NK-92 treated with Interleukin-12 subunit alpha and Interleukin-12 subunit beta, amount 100 ng/mL, for 24 hours (cell line): ENCODE measurements around the gene LTBP3.

Experiments used
- DNase-seq: peaks from one replicate; lab custom pipeline; 2025; lab: John Stamatoyannopoulos, UW

LTBP3 gene

DNA sequence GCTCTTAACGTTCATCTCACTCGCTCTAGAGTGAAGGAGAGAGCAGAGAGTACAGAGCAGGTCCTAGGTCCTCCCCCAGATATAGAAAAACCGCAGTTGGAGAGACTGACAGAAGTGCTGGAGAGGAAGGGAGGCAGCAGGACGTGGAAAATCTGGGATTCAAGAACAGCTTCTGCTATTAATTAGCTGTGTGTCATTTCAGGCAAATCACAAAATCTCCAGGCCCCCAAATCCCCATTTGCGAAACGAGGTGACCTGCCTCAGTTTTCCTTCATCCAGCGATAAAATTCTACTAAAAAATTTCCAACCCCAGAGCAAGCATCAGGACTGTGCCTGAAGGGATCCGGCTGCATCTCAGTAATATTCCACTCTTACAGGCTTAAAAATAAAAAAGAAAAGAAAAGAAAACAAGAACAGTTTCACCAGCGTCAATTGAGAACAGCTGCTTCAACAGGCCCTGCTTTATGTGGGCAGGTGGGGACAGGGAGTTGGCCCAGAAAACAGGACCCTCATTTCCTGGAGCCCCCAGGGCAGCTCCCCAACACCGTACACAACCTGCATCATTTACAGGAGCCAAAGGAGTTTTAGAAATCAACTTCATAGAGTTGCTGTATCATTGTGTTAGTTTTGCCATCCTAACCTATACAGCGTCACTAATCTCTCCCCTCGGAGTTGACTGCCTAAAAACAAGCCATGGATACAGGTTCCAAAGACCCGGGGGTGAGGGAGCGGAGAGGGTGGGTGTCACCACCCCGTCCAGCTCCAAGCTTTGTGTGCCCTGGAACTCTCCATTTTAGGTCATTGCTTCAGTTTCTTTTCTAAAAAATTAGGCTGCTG lies 61.6 kb downstream of the LTBP3 start:
- DNase-seq = no peak

DNA sequence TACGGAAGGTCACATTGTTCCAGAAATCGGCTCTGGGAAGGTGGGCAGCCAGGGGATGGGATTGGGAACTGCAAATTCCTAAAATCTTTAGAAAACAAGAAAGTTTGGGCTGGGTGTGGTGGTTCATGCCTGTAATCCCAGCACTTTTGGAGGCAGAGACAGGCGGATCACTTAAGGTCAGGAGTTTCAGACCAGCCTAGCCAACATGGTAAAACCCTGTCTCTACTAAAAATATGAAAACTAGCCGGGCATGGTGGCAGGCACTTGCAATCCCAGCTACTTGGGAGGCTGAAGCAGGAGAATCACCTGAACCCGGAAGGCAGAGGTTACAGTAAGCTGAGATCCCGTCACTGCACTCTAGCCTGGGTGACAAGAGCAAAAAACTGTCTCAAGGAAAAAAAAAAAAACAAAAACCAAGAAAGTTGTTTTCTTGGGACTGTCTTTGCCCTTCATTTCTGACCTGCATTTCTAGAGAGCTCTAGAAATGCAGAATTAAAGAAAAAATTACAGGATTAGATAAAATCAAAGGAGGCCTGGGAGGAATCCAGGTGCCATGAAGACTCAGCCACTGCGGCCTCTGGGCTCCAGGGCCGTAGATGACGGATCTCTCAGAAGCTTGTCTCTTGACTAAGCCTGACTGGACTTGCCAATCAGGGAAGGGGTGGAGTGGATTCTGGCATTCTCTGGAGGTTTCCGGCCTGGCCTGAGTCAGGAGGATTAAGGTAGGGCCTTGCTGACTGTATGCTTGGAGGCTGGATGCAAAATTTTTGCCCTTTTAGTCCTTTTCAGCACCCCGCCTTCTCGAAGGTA lies 64.6 kb downstream of the LTBP3 start:
- DNase-seq = no peak

DNA sequence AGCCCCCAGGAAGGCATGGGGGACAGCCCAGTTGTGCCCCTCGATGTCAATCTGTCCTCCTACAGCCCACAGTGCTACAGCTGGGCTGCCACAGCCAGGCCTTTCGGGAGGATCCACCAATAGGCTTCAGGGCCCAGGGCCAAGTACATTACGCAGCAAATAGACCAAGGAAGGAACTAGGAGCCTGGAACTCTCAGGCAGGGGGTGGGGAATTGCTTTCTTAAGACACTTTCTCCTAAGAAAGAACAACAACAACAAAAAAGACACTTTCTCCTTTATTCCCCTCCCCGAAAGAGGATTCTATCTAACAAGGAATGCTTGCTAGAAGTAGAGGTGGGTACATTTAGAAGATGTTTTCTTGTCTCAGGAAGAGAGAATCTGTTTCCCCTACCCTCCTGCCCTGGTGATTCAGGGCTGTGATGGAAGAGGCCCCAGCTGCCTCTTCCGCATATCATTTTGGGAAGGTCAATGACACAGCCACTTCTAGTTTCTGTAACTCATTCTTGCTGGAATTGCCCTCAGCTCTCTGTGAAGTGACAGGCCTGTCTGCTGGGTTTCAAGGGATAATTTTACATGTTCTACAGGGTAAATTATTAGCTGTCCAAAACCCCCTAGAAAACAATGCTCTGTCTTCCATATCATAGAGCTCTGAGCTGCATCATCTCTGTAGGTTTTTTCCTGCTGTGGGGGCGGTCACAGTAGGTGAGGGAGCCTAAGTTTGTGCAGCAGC lies 65.4 kb downstream of the LTBP3 start:
- no peak for DNase-seq

DNA sequence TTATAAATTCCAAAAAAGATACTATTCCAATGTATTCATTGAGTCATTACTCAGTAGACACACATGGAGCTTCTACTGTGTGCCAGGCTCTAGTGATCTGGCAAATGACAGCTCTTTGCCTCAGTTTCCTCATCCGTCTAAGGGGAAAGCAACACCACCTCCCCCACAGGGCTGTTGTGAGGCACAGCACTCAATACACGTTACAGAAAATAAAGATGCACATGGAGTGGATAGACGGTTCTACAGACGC lies 65.8 kb downstream of the LTBP3 start:
- no peak for DNase-seq

DNA sequence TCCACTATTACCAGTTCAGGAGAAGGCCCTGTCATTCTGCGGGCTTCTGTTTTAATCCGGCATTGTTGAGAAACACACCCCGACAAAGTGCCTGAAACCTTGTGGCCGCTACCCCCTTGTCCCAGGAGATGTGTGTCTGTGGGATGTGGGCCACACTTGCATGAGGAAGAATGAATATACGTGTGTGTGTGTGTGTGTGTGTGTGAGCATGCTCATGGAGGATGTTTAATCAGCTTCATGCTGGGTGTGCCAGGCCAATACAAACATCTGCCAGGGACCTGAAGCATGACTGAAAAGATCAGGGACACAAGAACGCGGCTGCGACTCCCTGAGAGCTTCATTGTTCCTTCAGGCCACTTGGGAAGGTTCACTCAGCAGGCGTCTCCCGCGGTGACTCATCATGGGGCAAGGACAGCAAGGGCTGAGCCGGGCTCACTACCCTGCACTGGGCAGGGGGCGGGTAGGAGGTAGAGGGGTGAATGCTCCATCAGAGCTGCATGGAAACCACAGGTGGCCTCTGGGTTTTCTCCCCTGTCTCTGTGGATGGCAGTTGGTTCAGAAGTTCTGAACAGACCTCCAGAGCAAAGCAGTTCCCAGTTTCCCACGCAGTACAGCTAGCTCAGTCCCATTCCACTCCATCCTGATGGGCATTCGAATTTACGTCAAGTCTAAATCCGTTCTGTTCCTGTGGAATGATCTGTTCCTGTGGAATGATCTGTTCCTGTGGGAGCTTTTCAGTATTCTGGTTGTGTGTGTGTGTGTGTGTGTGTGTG lies 66.4 kb downstream of the LTBP3 start:
- no peak for DNase-seq

DNA sequence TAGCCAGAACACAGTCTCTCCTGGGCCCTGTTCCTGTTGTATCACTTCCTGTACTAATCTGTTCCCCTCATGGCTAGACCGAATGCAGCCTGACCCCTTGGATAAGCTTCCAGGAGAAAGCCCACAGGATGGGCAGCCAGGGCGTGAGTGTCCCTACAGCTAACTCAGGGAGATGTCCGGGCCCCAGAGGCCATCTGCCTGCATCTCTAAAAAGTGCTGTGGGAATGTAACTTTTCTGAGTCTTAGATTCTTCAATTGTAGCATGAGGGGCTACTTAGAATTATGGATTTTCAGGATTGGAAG lies 67.0 kb downstream of the LTBP3 start:
- no peak for DNase-seq

DNA sequence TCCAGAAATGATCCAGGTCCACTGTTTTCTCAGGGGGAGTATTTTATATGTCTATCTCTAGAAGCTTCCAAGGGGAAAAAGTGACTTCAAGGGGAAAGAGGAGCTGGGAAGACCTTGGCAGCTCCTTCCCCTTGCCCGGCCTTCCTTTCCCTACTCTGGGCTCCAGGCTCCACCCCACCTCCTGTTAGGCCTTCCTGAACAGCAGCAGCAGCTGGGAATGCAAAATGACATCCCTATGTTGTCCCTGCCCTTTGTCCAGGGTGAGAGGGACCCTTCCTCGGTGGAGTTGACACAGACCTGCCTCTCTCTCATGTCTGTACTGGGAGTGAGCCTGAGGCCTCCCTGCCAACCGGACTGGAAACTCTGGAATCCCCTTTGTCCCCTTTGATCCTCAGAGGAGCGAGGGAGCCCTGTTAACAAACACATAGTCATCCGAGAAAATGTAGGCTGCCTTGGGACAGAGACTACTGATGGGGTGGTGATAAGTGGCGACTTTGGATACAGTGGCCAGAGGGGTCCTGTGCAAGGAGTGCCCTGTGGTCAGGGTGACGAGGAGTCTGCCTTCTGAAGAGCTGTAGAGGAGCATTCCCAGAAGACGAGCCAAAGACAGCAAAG lies 68.3 kb downstream of the LTBP3 start:
- no peak for DNase-seq

DNA sequence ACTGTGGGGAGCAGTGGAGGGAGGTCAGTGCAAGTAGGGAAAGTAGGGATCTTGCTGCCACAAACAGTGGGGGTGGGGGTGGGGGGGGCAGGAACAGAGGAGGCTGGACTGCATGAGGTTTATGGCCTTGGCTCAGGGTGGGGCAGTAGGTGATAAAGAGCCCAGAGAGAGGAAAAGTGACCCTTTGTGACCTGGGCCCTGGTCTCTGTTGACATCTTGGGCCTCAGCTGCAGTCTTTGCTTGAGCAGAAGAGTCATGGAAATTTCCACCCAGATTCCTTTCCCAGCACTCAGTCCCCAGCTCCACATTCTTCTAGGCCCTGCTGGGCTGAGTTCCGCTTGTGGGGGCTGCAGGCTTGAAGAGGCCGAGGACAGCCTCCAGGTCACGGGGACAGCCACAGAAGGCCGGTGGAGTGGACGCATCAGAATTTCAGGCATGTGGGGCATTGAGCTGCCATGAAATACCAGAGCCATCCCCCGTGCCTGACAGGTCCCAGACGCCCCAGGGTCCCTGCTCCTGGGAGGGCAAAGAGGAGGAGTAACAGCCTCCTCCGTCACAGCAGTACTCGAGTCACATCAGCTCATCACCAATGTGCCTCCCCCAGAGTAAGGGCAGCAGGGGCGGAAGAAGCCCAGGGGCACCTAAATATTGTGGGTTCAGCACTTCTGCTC lies 69.0 kb downstream of the LTBP3 start:
- no peak for DNase-seq
